Neural cell (in vitro differentiated cells): ENCODE measurements around the gene ADAMTS2. TPM values are rescaled to one million over a fixed set of nuclear protein-coding genes. Genes with fewer than 3 reads are reported as not detected.

Experiments used
- H2AFZ ChIP-seq: fragments of 200-600, 300-800 bp; sonication (generic), shearing (Covaris generic); 2 replicates; pipeline ENCODE4 v1.6.0; 2014; ENCODE audit warnings: low read depth, mild to moderate bottlenecking, antibody characterized with exemption, low read length, moderate library complexity
- H3F3A ChIP-seq: fragments of 200-600 bp; shearing (Covaris generic); 2 replicates; pipeline ENCODE4 v1.6.1; 2016; ENCODE audit warnings: mild to moderate bottlenecking, moderate library complexity, mixed read lengths, antibody characterized with exemption, low read length; ENCODE audit not compliant: insufficient read depth, poor library complexity, severe bottlenecking
- H3K27ac ChIP-seq: fragments of 200-600, 300-800 bp; sonication (generic), shearing (Covaris generic); 2 replicates; pipeline ENCODE4 v1.5.1; 2014; ENCODE audit warnings: mild to moderate bottlenecking, low read length, moderate library complexity
- H3K27me3 ChIP-seq: fragments of 300-800, 200-600 bp; sonication (generic), shearing (Covaris generic); 2 replicates; pipeline ENCODE4 v1.6.0; 2014; ENCODE audit warnings: mild to moderate bottlenecking, low read depth, low read length, moderate library complexity; ENCODE audit not compliant: insufficient read depth
- H3K36me3 ChIP-seq: fragments of 300-800, 200-600 bp; sonication (generic), shearing (Covaris generic); 2 replicates; pipeline ENCODE4 v1.5.1; 2014; ENCODE audit warnings: mild to moderate bottlenecking, antibody characterized with exemption, low read length, moderate library complexity; ENCODE audit not compliant: insufficient read depth
- H3K4me2 ChIP-seq: fragments of 300-800, 200-600 bp; sonication (generic), shearing (Covaris generic); 2 replicates; pipeline ENCODE4 v1.6.0; 2014; ENCODE audit warnings: mild to moderate bottlenecking, low read length
- H3K4me3 ChIP-seq: fragments of 300-800, 200-600 bp; sonication (generic), shearing (Covaris generic); 2 replicates; pipeline ENCODE4 v1.5.1; 2014; ENCODE audit warnings: mild to moderate bottlenecking, low read length, moderate library complexity
- H3K79me2 ChIP-seq: fragments of 200-600 bp; shearing (Covaris generic); replicated peaks from 2 replicates; pipeline ENCODE4 v1.6.0; 2014; ENCODE audit warnings: mild to moderate bottlenecking, low read length, moderate library complexity; ENCODE audit not compliant: insufficient read depth
- H3K9ac ChIP-seq: fragments of 300-800, 200-600 bp; sonication (generic), shearing (Covaris generic); 2 replicates; pipeline ENCODE4 v1.6.1; 2016; ENCODE audit warnings: mild to moderate bottlenecking, low read length, mixed read lengths
- H3K9me2 ChIP-seq: fragments of 200-600 bp; shearing (Covaris generic); 2 replicates; pipeline ENCODE4 v1.6.1; 2016; ENCODE audit warnings: mild to moderate bottlenecking, low read length, mixed read lengths; ENCODE audit not compliant: insufficient read depth
- H3K9me3 ChIP-seq: fragments of 200-600, 300-800 bp; sonication (generic), shearing (Covaris generic); 2 replicates; pipeline ENCODE4 v1.6.1; 2016; ENCODE audit warnings: mild to moderate bottlenecking, mixed run types, low read length, moderate library complexity, mixed read lengths
- H4K20me1 ChIP-seq: fragments of 200-600 bp; shearing (Covaris generic); 2 replicates; pipeline ENCODE4 v1.6.1; 2016; ENCODE audit warnings: mild to moderate bottlenecking, mixed run types; ENCODE audit not compliant: insufficient read depth
- EP300 ChIP-seq: fragments of 450-650 bp; conservative IDR thresholded peaks from 2 replicates; pipeline ENCODE4 v1.6.1; 2014; ENCODE audit warnings: antibody characterized with exemption, mild to moderate bottlenecking, moderate library complexity; ENCODE audit not compliant: poor library complexity, severe bottlenecking
- EZH2 ChIP-seq: fragments of 200-600, 300-800 bp; shearing (Covaris generic), sonication (generic); IDR thresholded peaks from 2 replicates; pipeline ENCODE4 v1.6.1; 2014; ENCODE audit warnings: antibody characterized with exemption, low read length, borderline replicate concordance, mild to moderate bottlenecking; ENCODE audit not compliant: insufficient read depth, poor library complexity, severe bottlenecking
- MXI1 ChIP-seq: fragments of 450-650 bp; conservative IDR thresholded peaks from 2 replicates; pipeline ENCODE4 v1.6.1; 2014; ENCODE audit warnings: antibody characterized with exemption, mild to moderate bottlenecking; ENCODE audit not compliant: poor library complexity, severe bottlenecking
- POLR2AphosphoS5 ChIP-seq: IDR thresholded peaks from 2 replicates; pipeline ENCODE4 v1.6.1; 2012
- RAD21 ChIP-seq: fragments of 450-650 bp; conservative IDR thresholded peaks from 2 replicates; pipeline ENCODE4 v1.6.1; 2014; ENCODE audit warnings: antibody characterized with exemption, mild to moderate bottlenecking, moderate library complexity
- REST ChIP-seq: IDR thresholded peaks from 2 replicates; pipeline ENCODE4 v1.6.1; 2012; ENCODE audit warnings: borderline replicate concordance
- SMC3 ChIP-seq: fragments of 450-650 bp; conservative IDR thresholded peaks from 2 replicates; pipeline ENCODE4 v1.6.1; 2014; ENCODE audit warnings: antibody characterized with exemption, mild to moderate bottlenecking, moderate library complexity; ENCODE audit not compliant: poor library complexity
- TAF1 ChIP-seq: IDR thresholded peaks from 2 replicates; pipeline ENCODE4 v1.6.1; 2012; ENCODE audit warnings: low read depth
- polyA plus RNA-seq: library from polyadenylated mRNA; depleted of rRNA; stranded (reverse); fragments of >200 nt; gene quantifications from 2 replicates; pipeline ENCODE4 v1.2.3, GENCODE V29; 2014
- TF ChIP-seq, protein P1 (sequence below): fragments of 450-650 bp; IDR thresholded peaks from 2 replicates; pipeline ENCODE4 v1.5.1; 2014; ENCODE audit warnings: antibody characterized with exemption, mild to moderate bottlenecking, moderate library complexity; ENCODE audit not compliant: poor library complexity, severe bottlenecking

ADAMTS2 gene
- polyA plus RNA-seq, 1 donor from 2014 or later = 0.61 TPM

GRCh38 chr5:179211068-179211467 is 134.2 kb downstream of the ADAMTS2 start:
- TF ChIP-seq RAD21 (no peak), POLR2AphosphoS5 (no peak), MXI1 (no peak), EP300 (no peak), REST (no peak), SMC3 (no peak), TAF1 (no peak), EZH2 (no peak)
- TF ChIP-seq, protein P1, sequence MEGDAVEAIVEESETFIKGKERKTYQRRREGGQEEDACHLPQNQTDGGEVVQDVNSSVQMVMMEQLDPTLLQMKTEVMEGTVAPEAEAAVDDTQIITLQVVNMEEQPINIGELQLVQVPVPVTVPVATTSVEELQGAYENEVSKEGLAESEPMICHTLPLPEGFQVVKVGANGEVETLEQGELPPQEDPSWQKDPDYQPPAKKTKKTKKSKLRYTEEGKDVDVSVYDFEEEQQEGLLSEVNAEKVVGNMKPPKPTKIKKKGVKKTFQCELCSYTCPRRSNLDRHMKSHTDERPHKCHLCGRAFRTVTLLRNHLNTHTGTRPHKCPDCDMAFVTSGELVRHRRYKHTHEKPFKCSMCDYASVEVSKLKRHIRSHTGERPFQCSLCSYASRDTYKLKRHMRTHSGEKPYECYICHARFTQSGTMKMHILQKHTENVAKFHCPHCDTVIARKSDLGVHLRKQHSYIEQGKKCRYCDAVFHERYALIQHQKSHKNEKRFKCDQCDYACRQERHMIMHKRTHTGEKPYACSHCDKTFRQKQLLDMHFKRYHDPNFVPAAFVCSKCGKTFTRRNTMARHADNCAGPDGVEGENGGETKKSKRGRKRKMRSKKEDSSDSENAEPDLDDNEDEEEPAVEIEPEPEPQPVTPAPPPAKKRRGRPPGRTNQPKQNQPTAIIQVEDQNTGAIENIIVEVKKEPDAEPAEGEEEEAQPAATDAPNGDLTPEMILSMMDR = no peak
- Histone ChIP-seq H3F3A (no peaks in the 10 kb centered on the region), H4K20me1 (no peaks in the 10 kb centered on the region), H3K9me3 (no peaks in the 10 kb centered on the region), H2AFZ (no peak overlapping the region), H3K36me3 (no peaks in the 10 kb centered on the region), H3K4me3 (no peak overlapping the region), H3K27me3 (no peaks in the 10 kb centered on the region), H3K27ac (no peak overlapping the region), H3K9ac (no peak overlapping the region), H3K79me2 (no peaks in the 10 kb centered on the region), H3K9me2 (no peaks in the 10 kb centered on the region), H3K4me2 (no peak overlapping the region)

- H3K4me2 ChIP-seq = no peak overlapping the region
- no peak overlapping the region for H2AFZ ChIP-seq
- H3K27me3 ChIP-seq = no peaks in the 10 kb centered on the region
- no peaks in the 10 kb centered on the region for H3K79me2 ChIP-seq
- no peak overlapping the region for H3K9ac ChIP-seq
- TF ChIP-seq SMC3 (no peak), EP300 (no peak), RAD21 (no peak), TAF1 (no peak), POLR2AphosphoS5 (no peak), MXI1 (no peak), REST (no peak), EZH2 (no peak)
- TF ChIP-seq, protein P1 = no peak
- H4K20me1 ChIP-seq = no peaks in the 10 kb centered on the region
- no peaks in the 10 kb centered on the region for H3F3A ChIP-seq
- H3K4me3 ChIP-seq = no peak overlapping the region
- no peaks in the 10 kb centered on the region for H3K9me3 ChIP-seq
- no peaks in the 10 kb centered on the region for H3K36me3 ChIP-seq
- no peaks in the 10 kb centered on the region for H3K9me2 ChIP-seq
- no peak overlapping the region for H3K27ac ChIP-seq
Observed at GRCh38 chr5:179210478-179210877, 134.8 kb downstream of the ADAMTS2 start.
